Right renal cortex interstitium (tissue), 3 donors: Measurements from ENCODE around the gene CPEB3. TPM values are rescaled to one million over a fixed set of nuclear protein-coding genes. Genes with fewer than 3 reads are reported as not detected.

Experiments
- DNase-seq, 3 donors: peaks; one replicate each; pipeline ENCODE4 v3.0.0-alpha.2; 2013; ENCODE audit warnings: low read depth in 3 of 3, low spot score in 2 of 3
- polyA plus RNA-seq, 3 donors: library from polyadenylated mRNA; unstranded; fragments of 120-200 nt; gene quantifications; one replicate each; pipeline ENCODE4 v1.2.1, GENCODE V29; 2013; ENCODE audit not compliant: insufficient read length in 3 of 3

Gene CPEB3
- polyA plus RNA-seq, 3 donors = 3.0 to 3.3 (median 3.0) TPM

DNA sequence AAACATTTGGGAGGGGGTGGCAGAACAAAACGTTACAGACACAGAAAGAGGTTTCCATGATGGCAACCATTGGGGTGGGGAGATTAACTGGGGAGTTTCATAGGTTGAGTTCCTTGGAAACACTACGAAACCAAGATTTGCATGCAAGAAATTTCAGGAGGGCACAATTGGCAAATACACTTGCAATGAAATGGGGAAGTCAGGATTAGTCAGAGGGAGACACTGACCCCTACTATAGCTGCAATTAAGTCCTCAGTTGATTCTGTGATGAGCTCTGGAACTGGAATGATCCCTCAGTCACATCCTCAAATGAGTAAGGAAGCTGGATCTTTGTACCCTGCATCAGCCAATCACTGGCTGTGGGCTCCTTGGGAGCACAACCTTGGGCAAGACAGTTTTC, 22.1 kb downstream of the CPEB3 start:
- DNase-seq = no peak

DNA sequence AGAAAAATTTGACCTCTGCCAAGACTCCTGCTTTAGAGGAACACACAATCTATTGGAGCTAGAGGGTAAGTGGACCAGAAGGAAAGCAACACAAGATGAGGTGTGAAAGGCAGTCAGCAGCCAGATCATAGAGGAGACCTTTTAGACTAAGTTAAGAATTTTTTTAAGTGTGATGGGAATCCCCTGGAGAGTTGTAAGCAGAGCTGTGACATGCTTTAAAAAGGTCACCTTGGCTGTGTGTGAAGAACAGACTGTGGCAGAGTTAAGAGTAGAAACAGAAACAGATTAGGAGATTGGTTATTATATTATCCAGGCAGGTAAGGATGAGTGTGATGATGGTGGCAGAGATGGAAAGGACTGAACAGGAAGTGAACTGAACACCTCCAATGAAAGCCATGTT, 23.5 kb downstream of the CPEB3 start:
- no peak for DNase-seq

DNA sequence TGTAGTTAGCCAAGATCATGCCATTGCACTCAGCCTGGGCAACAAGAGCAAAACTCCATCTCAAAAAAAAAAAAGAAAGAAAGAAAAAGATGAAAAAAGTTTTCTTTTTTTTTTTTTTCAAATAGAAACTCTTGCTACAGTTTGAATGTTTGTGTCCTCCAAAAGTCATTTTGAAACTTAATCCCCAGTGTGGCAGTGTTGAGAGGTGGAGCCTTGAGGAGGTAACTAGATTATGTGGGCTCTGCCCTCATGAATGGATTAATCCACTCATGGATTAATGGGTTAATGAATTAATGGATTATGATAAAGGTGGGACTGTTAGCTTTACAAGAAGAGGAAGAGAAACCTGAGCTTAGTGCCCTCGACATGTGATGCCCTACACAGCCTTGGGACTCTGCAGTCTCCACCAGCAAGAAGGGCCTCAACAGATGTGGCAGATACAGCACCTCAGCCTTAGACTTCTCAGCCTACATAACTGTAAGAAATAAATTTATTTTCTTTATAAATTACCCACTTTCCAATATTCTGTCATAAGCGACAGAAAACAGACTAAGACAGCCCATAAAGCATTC, 25.1 kb downstream of the CPEB3 start:
- DNase-seq = no peak

DNA sequence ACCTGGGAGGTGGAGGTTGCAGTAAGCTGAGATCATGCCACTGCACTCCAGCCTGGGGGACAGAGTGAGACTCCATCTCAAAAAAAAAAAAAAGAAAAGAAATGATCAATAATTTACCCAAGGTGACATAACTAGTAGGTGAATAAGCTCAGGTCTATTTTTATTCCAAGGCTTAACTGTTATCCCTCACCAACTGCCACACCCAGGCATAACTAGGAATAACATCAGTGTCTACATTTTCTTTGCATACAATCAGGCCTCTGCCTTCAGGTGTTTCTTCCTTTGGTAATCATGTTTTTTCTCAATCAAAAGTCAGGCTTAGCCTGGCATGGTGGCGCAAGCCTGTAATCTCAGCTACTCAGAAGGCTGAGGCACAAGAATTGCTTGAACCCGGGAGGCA, 26.6 kb downstream of the CPEB3 start:
- DNase-seq = no peak

DNA sequence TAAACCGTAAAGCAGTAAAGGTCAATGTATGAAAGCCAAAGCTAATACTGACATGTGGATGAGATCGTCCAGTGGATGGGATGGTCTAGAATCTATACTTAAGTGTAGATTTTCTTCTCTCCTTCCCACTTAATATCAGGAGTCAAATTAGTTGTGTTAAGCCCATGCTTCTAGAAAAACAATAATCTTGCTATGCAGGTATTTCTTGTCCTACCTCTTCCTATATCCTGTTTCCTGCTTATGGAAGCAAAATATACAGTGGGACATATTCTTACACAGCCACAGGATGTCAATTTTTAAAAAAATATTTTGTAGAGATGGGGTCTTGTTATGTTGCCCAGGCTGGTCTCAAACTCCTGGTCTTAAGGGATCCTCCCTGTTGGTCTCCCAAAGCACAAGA, 27.5 kb downstream of the CPEB3 start:
- DNase-seq = no peak

DNA sequence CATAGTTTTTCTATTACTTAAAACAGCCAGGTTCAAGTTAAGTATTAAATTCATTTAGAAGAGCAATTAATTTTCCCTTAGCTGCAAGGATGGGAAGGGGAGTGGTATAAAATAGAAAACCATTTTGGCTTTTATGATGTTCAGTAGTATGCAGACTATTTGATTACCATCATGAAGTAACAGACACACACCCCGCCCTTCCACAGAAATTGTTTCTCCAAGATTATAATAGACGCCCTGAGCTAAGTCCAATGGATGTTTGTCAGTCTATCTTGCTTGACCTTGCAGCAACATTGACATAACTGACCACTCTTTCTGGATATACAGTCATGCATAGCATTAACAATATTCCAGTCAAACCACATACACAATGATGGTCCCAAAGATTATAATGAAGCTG, 42.3 kb downstream of the CPEB3 start:
- DNase-seq = no peak

DNA sequence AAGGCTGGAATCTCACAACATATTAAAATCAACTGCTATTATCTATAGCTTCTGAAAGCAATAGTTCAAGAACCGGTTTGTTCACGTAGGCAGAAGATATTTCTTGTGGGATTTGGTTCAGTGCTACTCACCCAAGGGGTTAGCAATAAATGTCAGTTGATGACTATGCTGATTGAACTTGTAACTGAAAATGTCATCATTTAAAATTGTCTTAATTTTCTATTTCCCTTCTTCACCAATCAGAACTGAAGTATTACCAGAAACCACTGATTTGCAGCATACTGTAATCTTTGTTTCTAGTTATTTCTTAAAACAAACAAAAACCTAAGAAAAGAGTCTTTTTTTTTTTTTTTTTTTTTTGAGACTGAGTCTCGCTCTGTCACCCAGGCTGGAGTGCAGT, 46.1 kb downstream of the CPEB3 start:
- DNase-seq = no peak

DNA sequence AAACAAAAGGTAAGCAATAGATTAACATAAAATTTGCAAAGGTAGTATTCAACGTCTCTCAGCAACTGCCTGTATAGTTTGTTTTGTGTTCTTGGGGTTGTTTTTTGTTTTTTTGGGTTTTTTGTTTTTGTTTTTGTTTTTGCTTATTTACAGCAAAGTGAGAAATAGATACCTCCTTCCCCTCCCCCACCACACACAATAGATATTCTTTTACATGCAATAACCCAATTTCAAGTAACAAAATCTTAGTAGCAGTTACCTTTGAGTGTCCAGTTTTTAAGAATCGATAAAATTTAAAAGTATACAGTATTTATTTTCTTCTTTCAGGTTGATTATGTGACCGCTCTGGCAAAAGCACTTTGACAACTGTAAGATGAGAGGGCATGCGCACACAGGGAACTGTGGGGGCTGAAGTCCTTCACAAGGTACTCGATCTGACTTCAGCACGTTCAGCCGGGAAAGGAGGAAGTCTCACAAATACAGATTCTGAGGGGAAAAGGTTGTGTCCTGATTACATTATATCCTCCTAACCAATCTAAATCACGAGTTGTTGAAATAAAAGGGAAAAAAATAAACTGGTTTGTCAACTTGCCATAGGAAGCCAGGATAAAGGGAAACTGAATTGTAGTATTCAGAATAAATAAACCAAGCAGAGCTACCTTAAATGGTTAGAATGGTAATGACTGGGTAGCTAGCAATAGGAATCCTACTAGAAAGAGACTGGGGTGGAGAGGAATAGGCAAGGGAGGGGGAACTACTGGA, 47.8 kb downstream of the CPEB3 start:
- peak; percentile 25 to 60 (median 41) for DNase-seq

DNA sequence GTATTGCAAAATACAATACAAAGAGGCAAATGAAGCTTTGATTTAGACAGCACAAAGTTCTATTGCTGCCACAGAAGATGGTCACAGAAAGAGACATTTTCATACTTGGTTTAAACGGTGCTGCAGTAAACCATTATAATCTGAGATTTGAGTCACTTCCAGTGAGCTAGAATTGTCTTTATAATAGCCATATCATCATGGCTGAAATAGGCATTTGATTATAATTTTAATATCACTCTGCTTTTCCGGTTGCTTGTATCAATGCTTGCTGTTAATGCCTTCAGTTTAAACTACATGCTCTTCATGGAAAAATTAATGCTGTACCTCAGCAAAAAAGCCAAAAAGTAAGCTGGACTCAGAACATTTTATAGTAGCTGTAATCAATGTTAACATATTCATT, 48.5 kb downstream of the CPEB3 start:
- no peak for DNase-seq

DNA sequence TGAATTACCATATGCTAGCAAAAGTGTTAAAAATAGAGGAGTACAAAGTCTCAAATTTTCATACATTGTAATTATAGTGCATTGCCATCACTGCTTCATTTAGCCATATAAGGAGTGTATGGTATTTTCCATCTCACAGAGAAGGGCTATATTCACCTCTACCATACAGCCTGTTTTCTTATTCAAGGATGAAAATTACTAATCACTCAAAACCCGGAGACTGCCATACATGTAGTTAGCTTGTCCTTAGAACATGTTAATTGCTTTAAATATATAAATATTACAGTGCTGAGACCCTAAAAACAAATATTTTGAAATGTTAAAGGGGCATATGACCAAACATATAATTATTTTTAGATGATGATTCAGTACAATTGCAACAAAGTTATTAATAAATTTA, 49.4 kb downstream of the CPEB3 start:
- DNase-seq = no peak

DNA sequence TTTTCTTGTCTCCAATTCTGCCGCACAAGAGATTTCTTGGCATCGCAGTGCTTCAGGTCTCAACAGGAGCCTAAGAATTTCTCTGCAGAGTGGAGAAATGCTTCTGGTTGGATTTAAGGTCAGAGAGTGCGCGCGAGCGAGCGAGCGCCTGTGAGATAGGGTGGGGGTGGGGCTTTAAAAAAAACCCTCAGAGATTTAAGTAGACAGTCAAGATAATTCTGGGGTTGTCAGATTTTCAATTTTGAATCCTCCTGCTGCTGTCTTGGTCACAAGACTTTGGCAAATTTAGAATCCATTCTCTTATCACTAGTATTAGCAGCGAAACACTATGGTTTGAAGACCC, 49.7 kb downstream of the CPEB3 start:
- no peak for DNase-seq

DNA sequence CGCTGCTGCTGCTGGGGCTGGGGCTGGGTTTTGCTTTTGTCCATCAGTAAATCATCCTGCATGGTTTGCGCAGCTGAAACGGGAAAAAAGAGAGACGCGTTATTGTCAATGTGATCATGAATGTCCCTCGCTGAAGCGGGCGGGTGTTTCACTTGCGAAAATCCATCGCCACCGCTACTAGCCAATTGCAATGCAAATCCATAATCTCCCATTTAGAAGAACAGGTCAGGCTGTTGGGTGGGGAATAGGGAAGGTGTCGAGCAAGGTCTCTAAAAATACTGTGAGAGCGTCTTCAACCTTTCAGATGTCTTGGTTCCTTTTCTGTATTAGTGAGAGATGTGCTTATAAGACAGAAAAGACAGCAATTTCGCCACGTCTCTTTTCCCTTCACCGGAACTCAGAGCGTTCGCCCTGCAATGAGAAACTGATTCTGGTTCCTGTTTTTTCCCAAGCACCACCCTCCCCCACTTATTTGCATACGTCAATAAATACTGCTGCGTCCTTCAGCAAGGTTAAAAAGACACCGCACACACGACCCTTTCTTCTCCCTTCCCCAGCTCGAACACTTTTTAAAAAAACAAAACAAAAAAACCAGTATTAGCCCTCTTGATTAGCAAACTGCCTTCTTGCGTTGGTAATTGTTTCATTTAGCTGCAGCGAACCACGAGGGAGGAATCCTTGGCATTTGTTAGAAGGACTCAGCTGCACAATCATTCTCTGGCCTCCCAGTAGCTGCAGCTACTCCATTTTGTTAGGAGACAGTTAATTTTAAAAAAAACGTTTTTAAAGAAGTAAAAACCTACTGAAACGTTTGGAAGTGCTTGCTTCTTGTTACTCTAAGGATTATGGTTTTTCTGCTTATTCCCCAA, 50.4 kb downstream of the CPEB3 start:
- peak; percentile 52 to 74 (median 71) for DNase-seq

DNA sequence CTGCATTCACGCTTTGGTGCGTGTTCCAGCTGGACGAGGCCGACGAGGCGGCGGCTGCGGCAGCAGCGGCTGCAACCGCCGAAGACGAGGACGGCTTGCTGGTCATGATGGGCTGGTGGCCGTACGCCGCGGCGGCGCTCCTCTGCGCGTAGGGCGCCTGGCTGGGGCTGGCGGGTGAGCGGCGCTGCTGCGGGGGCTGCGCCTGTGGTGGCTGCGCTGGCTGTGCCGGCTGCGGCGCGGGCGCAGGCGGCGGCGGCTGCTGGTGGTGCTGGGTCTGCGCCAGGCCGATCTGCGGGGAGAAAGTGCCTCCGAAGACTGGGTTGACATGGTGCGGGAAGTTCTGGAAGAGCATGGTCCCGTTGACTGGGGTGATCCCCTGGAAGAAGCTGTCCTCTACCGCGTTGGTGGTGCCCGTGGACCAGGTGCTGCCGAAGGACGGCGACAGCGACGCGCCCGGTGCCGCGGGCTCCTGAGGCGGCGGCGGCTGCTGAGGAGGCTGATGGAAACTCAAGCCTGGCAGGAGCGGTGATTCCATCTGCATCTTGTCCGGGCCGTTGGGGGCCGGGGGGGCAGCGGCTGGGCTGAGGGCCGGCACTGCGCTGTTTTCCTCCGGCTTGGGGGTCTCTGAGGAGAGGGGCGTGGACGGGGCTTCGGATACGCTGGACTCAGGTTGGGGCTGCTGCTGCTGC, 51.1 kb downstream of the CPEB3 start:
- peak in 1 of 3 donors; percentile 23 for DNase-seq

DNA sequence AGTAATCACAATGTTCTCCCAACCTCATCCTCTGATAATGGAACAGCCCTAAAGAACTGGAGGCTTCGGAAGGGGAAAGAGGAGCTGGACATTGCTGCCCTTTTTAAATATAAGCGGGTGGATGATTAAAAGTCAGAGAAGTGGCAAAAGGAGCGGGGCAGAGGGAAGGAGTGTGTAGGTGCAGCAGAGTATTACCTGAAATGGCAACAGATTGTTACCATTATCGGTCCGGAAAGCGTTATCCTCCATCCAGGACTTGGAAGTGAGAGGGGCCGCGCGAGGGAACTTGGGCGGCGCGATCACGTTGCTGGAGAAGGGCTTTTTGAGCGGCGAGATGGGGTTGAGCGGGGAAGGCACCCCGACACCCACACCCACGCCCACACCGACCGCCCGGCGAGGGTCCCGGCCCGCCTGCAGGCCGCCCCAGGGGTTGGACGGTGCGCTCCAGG, 51.7 kb downstream of the CPEB3 start:
- DNase-seq = no peak

DNA sequence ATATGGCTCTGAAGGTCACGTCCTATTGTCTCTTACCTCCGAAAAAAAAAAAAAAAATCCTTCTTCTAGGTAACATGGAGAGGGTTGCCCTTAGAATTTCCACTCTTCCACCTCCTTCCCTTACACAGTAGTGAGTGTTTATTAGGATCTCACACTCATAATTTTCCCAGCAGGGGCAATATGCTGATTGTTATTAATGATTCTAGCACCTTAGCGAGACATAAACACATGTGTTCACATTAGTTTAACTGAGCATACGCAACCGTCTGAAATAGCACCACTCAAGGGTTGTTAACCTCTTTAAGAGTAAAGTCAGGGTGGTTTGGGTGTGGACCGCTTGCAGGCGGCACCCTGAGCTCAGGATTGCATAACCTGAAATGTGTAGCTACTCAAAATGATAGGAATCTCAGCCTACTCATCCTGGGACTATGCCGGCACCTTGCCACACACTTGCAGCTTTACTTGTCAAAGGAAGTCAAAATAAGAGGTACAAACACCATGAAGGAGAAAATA, 52.2 kb downstream of the CPEB3 start:
- no peak for DNase-seq

DNA sequence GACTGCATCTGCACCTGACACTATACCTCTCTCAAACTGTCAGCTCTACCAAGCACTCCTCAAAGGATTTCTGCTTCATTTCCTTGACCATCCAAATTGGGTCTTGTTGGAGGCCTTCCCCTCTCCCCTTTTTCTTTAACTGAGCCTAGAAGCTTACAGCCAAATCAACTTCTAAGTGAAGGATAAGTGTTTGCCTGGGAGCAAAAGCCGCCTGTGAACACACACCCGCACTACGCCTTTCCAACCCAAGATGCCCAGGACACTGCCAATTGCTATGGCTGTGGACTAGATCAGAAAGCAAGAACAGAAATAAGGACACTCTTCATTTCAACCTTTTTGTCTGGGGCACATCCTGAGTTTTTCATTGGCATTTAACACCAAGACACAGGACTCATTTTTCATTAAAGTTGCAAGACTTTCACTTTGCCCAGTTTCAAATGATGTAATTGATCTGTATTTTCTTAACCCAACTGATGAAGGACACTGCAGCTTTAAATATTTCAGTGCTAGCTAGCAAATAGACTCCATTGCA, 52.8 kb downstream of the CPEB3 start:
- DNase-seq = no peak

DNA sequence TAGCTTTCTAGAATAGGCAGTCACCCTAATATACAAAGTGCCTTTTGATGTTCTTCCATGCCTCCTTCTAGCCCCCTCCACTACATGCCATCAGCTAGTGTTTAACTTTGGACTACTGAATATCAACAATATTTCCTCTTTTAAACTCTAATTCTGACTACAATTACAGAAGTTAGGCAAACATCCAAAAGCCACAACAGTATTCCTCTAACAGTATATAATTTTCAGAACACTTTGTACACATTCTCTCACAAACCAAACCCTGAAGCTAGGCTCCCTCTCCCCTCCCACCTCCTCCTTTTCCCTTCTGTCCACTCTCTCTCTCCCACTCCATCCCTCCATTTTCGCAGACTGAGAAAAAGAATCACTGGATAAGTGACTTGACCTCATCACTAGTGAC, 59.7 kb downstream of the CPEB3 start:
- DNase-seq = no peak

DNA sequence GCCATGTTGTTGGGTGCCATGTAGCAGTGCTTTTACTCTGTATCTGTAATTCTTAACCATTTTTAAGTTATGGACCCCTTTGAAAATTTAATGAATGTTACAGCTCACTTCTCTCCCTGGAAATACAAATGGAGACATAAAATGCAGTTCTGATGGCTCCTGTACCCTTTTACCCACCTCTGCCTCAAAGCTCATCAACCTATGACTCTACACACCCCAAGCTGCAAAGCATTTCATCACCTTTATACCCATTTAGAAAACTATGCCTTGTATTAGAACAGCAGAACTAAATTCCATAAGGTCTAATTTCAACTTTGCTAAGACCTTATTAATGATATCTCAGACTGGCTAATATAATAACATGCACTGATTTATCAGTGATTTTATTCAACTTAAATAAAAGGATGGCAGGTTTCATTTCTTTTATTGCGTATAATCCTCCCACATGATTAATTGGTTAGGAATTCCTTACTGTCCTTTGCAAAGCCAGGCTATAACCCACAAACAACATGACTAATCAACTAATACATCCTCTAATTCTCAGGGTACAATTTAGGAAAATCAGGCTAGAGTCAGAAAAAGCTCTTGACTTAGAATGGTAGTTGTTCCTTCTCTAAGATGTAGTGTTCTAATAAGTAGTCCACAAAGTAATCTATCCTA, 68.1 kb downstream of the CPEB3 start:
- DNase-seq = no peak

DNA sequence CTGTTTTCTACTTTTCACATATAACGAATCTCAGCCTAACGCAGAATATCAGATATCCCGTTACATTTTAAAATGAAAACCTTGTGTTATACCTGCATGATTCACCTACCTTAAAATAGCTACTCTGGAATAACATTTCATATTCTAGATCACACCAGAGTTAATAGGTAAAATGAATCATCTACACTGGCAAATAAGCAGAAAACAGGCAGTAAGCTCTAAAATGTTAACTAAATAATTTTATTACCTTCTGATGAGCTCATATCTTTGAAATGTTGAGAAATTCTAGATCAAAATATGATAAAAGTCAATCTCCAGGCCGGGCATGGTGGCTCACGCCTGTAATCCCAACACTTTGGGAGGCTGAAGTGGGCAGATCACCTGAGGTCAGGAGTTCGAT, 71.3 kb downstream of the CPEB3 start:
- no peak for DNase-seq

DNA sequence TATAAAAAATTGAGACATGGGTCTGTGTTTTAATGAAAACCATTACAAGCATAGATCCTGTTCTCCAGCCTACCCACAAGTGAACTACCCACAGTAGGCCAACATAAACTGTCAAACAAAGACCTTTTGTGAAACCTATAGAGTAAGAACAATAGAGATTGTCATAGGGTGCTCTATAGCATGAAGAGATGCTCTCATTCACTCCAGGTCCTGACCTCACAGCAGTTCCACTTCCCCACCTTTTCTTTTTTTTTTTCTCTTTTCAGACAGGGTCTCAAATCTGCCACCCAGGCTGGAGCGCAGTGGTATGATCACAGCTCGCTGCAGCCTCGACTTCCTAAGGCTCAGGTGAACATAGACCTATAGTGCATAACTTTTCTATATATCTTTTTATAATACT, 72.3 kb downstream of the CPEB3 start:
- DNase-seq = no peak
